Neuron (in vitro differentiated cells): Measurements from ENCODE around the gene TSPAN4.

Source experiments
- H2AFZ ChIP-seq: one replicate; pipeline ENCODE4 v1.6.1; 2013; ENCODE audit warnings: low read depth, mild to moderate bottlenecking, inconsistent platforms, low read length, moderate library complexity
- H3K27me3 ChIP-seq: one replicate; pipeline ENCODE4 v1.6.1; 2013; ENCODE audit warnings: low read length; ENCODE audit not compliant: insufficient read depth
- H3K36me3 ChIP-seq: one replicate; pipeline ENCODE4 v1.6.1; 2013; ENCODE audit warnings: low read length; ENCODE audit not compliant: insufficient read depth
- H3K4me1 ChIP-seq: one replicate; pipeline ENCODE4 v1.6.1; 2013; ENCODE audit warnings: low read length; ENCODE audit not compliant: insufficient read depth
- H3K4me3 ChIP-seq: 2 replicates; pipeline ENCODE4 v1.5.1; 2013; ENCODE audit warnings: mild to moderate bottlenecking, low read length, moderate library complexity
- H3K9me3 ChIP-seq: one replicate; pipeline ENCODE4 v1.6.1; 2013; ENCODE audit warnings: low read length

TSPAN4 gene

DNA sequence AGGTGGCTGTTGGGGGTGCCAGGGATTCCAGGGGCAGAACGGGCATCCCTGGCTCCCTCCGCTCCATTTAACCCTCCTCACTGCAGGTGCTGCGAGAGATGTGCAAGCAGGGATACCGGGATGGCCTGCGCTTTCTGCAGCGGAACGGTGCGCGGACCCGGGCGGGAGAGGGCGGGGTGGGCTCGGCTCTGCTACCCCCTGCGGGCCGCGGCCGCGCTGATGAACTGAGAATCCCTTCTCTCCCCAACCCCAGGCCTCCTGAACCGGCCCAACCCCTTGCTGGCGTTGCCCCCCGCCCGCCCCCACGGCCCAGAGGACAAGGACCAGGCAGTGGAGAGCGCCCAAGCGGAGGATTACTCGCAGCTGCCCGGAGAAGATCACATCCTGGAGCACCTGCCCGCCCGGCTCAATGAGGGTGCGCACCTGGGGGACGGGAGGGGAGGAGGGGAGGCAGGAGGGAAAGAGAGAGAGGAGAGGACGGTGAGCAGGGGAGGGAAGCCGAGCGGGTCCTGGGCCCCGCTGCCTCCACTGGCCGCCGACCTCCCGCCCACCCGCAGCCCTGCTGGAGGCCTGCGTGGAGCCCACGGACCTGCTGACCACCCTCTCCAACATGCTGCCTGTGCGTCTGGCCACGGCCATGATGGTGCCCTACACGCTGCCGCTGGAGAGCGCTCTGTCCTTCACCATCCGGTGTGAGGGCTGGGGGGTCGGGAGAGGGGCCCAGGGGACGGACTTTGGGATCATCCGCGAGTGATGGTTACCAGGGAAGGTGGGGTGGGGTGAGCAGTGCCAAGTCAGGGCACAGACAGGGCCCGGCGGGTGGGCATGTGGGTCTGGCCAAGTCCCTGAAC is 19.0 kb upstream of the TSPAN4 start:
- no peak overlapping the region for H2AFZ ChIP-seq
- H3K27me3 ChIP-seq: no peaks in the 10 kb centered on the region
- peaks cover 20% of the 10 kb centered on the region for H3K36me3 ChIP-seq
- peaks cover 33% of the 10 kb centered on the region for H3K4me1 ChIP-seq
- H3K4me3 ChIP-seq: no peak overlapping the region
- H3K9me3 ChIP-seq: no peaks in the 10 kb centered on the region

DNA sequence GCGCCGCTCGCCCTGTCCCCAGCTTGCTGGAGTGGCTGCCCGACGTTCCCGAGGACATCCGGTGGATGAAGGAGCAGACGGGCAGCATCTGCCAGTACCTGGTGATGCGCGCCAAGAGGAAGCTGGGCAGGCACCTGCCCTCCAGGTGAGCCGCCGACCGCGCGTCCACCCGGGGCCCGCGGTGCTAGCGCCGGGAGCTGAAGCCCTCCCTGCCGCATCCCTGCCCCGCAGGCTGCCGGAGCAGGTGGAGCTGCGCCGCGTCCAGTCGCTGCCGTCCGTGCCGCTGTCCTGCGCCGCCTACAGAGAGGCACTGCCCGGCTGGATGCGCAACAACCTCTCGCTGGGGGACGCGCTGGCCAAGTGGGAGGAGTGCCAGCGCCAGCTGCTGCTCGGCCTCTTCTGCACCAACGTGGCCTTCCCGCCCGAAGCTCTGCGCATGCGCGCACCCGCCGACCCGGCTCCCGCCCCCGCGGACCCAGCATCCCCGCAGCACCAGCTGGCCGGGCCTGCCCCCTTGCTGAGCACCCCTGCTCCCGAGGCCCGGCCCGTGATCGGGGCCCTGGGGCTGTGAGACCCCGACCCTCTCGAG is 18.3 kb upstream of the TSPAN4 start:
- peaks cover 35% of the 10 kb centered on the region for H3K4me1 ChIP-seq

DNA sequence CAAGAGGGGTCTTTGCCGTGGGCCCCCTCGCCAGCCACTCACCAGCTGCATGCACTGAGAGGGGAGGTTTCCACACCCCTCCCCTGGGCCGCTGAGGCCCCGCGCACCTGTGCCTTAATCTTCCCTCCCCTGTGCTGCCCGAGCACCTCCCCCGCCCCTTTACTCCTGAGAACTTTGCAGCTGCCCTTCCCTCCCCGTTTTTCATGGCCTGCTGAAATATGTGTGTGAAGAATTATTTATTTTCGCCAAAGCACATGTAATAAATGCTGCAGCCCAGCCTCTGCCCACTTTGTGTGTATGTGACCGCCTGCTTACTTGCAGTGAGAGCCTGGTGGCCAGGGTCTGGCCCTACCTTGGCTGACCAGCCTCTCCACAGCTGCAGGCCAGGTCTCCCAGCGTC is 17.7 kb upstream of the TSPAN4 start:
- no peak overlapping the region for H2AFZ ChIP-seq
- no peaks in the 10 kb centered on the region for H3K9me3 ChIP-seq
- peaks cover 41% of the 10 kb centered on the region for H3K4me1 ChIP-seq
- no peak overlapping the region for H3K4me3 ChIP-seq
- H3K27me3 ChIP-seq: no peaks in the 10 kb centered on the region
- H3K36me3 ChIP-seq: peaks cover 20% of the 10 kb centered on the region

More for the DNA sequence above, 18.3 kb upstream of the TSPAN4 start:
- no peak overlapping the region for H3K4me3 ChIP-seq
- no peak overlapping the region for H2AFZ ChIP-seq
- H3K36me3 ChIP-seq: peaks cover 20% of the 10 kb centered on the region
- H3K9me3 ChIP-seq: no peaks in the 10 kb centered on the region
- H3K27me3 ChIP-seq: no peaks in the 10 kb centered on the region

DNA sequence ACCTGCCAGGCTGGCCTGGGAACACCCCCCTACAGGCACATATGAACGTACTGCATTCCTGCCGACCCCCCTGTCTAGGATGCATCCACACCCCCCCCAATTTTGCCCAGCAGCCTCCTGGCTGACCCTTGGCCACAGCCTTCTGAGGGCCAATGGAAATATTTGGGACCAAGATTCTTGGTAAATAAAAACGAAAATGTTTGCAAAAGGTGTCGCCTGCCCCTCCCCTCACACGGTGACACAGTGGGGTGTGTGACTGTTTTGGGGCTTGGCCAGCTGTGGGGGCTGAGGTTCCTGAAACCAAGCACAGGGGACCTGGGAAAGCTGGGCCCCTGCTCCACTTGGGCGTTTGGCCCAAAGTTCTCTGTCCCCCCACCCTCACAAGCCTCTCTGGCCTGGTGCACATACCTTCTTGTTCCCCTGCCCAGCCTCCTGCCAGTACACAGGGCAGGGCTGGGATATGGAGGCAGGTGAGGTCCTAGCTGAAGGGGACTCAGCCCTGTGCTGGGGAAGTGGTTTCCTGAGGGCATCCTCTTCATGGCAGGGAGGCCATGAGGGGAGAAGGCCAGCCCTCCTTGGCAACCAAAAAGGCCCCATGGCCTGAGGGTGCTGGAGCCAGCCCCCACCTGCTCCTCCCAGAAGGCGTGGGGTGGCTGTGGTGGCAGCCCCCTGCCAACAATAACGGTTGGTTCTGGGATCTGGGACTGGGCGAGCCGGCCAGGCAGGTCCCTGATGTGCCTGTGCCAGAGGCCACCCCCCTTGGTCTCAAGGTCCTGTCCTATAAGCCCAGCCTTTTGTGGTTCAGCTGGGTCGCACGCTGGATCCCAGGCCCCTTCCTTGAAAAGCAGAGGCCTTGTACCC is 17.1 kb upstream of the TSPAN4 start:
- H2AFZ ChIP-seq: no peak overlapping the region
- no peak overlapping the region for H3K4me3 ChIP-seq
- peaks cover under 1% of the 10 kb centered on the region for H3K27me3 ChIP-seq
- H3K9me3 ChIP-seq: no peaks in the 10 kb centered on the region
- H3K4me1 ChIP-seq: peaks cover 41% of the 10 kb centered on the region
- H3K36me3 ChIP-seq: peaks cover 20% of the 10 kb centered on the region

DNA sequence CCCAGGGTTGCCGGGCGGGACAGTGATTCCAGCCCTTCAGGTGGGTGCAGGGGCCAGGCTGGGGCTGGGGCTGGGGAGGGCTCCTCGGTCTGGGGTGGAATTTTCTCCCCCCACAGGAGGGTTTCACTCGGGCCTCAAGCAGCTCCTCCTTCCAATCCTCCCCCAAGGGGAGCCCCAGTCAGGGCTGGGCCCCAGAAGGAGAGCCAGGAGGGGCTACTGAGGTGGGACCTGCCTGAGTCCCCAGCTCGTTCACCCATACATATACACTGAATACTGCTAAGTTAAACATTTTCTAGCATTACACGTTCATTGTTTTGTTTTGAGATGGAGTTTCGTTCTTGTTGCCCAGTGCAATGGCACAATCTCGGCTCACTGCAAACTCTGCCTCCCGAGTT is 16.4 kb upstream of the TSPAN4 start:
- no peak overlapping the region for H3K4me3 ChIP-seq

DNA sequence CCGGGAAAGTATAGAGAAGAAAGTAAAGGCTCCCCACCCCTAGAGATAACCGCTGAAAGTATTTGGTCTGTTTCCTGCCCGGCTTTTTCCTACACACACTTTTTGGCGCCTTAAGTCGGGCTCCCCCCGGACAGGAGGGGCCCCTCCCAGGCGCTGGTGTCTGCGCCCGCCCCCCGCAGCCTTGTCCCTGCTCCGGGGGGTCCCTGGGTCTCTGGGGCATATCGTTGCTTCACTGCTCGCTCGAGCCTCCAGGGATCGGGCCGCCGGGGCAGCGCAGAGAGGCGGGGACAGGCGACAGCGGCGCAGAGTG is 15.9 kb upstream of the TSPAN4 start:
- peaks cover 7% of the 10 kb centered on the region for H3K27me3 ChIP-seq
- H3K9me3 ChIP-seq: no peaks in the 10 kb centered on the region
- H2AFZ ChIP-seq: no peak overlapping the region
- peaks cover 20% of the 10 kb centered on the region for H3K36me3 ChIP-seq
- peak overlapping the region; percentile 35 for H3K4me3 ChIP-seq
- H3K4me1 ChIP-seq: peaks cover 47% of the 10 kb centered on the region

More for the DNA sequence above, 16.4 kb upstream of the TSPAN4 start:
- Histone ChIP-seq H3K9me3 (no peaks in the 10 kb centered on the region), H3K36me3 (peaks cover 20% of the 10 kb centered on the region), H3K4me1 (peaks cover 41% of the 10 kb centered on the region), H3K27me3 (peaks cover 5% of the 10 kb centered on the region), H2AFZ (no peak overlapping the region)

DNA sequence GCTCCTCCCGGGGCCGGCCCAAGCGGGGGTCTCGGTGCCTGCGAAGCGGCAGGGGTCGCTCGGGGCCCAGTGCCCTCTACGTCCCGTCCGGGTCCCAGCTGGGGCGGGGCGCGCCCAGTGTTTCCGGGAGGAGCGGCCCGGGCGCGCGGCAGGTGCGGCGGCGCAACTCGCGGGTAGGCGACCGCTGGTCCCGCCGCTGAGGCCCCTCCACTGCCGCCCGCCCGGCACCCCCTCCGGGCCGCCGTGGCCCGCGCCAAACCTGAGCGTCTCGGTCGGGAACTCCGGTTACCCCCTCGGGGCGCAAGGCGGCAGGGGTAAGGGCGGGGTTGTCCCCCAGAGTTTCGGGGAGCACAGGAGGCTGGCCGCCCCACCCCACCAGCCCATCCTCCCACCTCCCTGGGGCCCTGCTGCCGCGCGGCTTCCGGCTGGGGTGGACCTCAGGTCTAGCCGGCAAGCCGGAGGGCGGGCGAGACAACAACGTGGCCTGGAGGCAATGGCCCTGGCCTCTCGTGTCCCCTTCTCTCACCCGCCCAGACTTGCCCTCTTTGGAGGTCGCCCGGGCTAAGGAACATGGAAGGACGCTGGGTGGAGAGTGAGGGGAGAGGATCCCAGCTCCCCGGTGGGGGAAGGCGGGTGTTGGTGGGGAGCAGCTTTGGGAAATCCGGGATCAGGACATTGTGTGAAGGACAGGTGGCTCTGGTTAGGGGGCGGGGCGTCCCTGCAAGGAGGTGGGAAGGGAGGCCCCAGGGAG is 15.3 kb upstream of the TSPAN4 start:
- Histone ChIP-seq H3K4me1 (peaks cover 52% of the 10 kb centered on the region), H3K4me3 (peak overlapping the region; percentile 35), H3K9me3 (no peaks in the 10 kb centered on the region), H2AFZ (no peak overlapping the region), H3K27me3 (peaks cover 7% of the 10 kb centered on the region), H3K36me3 (peaks cover 16% of the 10 kb centered on the region)

DNA sequence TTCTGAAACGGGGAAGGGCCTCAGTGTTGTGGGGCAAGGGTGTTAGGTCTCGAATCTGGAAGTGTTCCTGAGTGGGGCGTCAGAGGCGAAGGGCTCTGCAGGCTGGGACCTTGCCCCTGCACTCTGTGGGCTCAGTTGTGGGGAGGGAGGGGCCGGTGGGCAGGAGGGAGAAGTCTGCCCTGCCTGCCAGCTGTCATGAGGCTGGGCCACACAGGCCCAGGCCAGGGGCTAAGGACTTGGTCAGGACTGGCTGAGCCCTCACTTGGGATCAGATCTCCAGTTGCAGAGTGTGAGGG is 14.8 kb upstream of the TSPAN4 start, which contains the start of gene CRACR2B:
Gene CRACR2B, plus strand, starts transcription at position 23 of the 296 bp plus-strand sequence. CDS start 689 bp downstream, outside the sequence.
- peak within 1 kb of the TSS; percentile 35 for H3K4me3 ChIP-seq
- peaks cover 7% of the 10 kb centered on the region for H3K27me3 ChIP-seq
- peaks cover 55% of the 10 kb centered on the region for H3K4me1 ChIP-seq
- no peaks in the 10 kb centered on the region for H3K9me3 ChIP-seq
- H3K36me3 ChIP-seq: peaks cover 14% of the 10 kb centered on the region
- no peak within 1 kb of the TSS for H2AFZ ChIP-seq

DNA sequence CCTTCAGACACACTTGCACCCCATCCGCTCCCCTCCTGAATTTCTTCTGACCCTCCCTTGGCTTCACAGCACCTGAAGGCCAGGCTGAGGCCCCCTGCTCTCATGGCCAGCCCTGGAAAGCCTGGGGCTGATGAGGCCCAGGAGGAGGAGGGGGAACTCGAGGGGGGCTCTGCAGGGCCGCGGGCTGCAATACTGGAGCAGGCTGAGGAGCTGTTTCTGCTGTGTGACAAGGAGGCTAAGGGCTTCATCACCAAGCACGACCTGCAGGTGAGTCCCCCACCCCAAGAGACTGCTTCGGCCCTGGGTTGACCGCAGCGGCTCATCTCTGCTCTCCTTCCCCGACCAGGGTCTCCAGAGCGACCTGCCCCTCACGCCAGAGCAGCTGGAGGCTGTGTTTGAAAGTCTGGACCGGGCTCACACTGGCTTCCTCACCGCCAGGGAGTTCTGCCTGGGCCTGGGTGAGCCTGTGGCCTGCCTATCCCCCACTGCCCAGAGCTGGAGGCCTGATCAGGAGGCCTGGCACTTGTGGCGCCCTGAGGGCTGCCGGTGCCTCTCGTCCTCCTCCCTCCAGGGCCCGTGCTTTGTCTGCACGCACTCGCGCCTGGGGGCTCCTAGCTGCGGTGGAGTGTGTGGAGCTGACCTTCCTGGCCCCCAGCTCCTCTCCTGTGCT is 14.0 kb upstream of the TSPAN4 start:
- peaks cover 14% of the 10 kb centered on the region for H3K36me3 ChIP-seq
- peaks cover 58% of the 10 kb centered on the region for H3K4me1 ChIP-seq
- H2AFZ ChIP-seq: no peak overlapping the region
- H3K27me3 ChIP-seq: peaks cover 7% of the 10 kb centered on the region
- peak overlapping the region; percentile 35 for H3K4me3 ChIP-seq
- H3K9me3 ChIP-seq: no peaks in the 10 kb centered on the region

DNA sequence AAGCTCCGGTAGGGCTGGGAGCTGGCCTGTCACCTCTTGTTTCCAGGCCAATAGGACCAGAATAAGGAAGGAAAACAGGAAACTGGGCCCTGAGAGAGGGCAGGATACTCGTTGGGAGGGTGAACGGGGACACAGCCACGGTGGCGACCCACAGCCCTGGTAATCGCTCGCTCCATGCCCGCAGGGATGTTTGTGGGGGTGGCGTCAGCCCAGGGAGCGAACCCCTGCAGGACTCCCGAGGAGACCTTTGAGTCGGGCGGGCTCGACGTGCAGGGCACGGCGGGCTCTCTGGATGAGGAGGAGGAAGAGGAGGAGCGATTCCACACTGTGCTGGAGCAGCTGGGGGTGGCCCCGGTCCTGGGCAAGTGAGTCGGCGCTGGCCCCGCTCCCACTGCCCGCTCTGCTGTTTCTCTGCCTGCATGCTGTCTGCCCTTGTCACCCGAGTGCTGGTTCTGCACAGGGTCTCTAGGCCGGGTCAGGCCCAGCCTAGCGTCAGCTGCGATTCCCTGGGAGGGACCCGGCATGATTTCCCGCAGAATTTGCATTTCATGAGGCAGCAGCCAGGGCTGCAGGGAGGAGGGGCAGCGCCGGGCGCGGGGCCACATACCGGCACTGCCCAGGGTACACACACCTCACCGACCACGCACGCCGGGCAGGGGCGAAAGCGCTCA is 13.3 kb upstream of the TSPAN4 start:
- H3K9me3 ChIP-seq: no peaks in the 10 kb centered on the region
- peaks cover 8% of the 10 kb centered on the region for H3K36me3 ChIP-seq
- peaks cover 7% of the 10 kb centered on the region for H3K27me3 ChIP-seq
- H3K4me3 ChIP-seq: peak overlapping the region; percentile 35
- H3K4me1 ChIP-seq: peaks cover 63% of the 10 kb centered on the region
- no peak overlapping the region for H2AFZ ChIP-seq

DNA sequence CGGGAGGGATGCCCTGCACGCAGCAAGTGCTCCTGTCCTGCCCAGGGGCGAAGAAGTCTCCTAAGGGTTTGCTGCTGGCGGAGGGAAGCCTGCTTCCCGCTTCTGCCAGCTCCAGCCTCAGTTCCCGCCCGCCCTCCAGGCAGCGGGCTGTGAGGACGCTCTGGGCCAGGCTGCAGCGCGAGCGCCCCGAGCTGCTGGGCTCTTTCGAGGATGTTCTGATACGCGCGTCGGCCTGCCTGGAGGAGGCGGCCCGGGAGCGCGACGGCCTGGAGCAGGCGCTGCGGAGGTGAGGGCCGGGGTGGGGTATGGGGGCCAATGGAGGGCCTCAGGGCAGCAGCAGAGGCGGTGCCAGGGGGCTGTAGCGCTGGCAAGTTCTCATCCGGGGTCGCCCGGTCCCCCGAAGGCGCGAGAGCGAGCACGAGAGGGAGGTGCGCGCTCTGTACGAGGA is 12.8 kb upstream of the TSPAN4 start:
- Histone ChIP-seq H2AFZ (no peak overlapping the region), H3K27me3 (peaks cover 7% of the 10 kb centered on the region), H3K9me3 (no peaks in the 10 kb centered on the region), H3K4me1 (peaks cover 68% of the 10 kb centered on the region), H3K36me3 (peaks cover 4% of the 10 kb centered on the region), H3K4me3 (peak overlapping the region; percentile 35)
